Right cardiac atrium (tissue), 5 donors: ENCODE results near the gene VPS72. TPM values are rescaled to one million over a fixed set of nuclear protein-coding genes. Genes with fewer than 3 reads are reported as not detected.

Source experiments
- ATAC-seq, 2 donors: fragments of 200-7000 bp; cut with Tn5 transposase; one replicate each; pipeline versions ENCODE4 v1.8.0 to v1.9.1; 2020; ENCODE audit warnings: moderate library complexity in 2 of 2, mild to moderate bottlenecking in 1 of 2
- DNase-seq, 3 donors: peaks; one replicate each; pipeline ENCODE4 v3.0.0-alpha.2; 2020
- H3K27ac ChIP-seq: one replicate; pipeline ENCODE4 v1.5.1; 2013; ENCODE audit warnings: mild to moderate bottlenecking, low read length, control low read depth, moderate library complexity
- H3K27me3 ChIP-seq: one replicate; pipeline ENCODE4 v1.6.1; 2013; ENCODE audit not compliant: control insufficient read depth, insufficient read depth
- H3K4me1 ChIP-seq: one replicate; pipeline ENCODE4 v1.6.1; 2013; ENCODE audit warnings: low read length; ENCODE audit not compliant: control insufficient read depth, insufficient read depth
- H3K4me3 ChIP-seq: one replicate; pipeline ENCODE4 v1.5.1; 2013; ENCODE audit warnings: low read length, control low read depth
- H3K9me3 ChIP-seq: one replicate; pipeline ENCODE4 v1.6.1; 2013; ENCODE audit warnings: low read length; ENCODE audit not compliant: control insufficient read depth
- WGBS: extraction: QIAGEN DNeasy Blood & Tissue Kit; methylation state at CpG from one replicate; pipeline ENCODE4 v1.1.7; 2013; 5-methylcytosine and 5-hydroxymethylcytosine counted together
- intact Hi-C, 4 donors: fragments of 100-400 bp; cut with DNase I; formaldehyde crosslinking; loops; one replicate each; pipeline versions ENCODE4 v1.11.0 to v1.14.0; 2022 to 2023
- long read RNA-seq, 4 donors: library from polyadenylated mRNA; unstranded; transcript quantifications; one replicate each; pipeline ENCODE4 v2.0.0, GENCODE V29; 2020 to 2021
- polyA plus RNA-seq: library from polyadenylated mRNA; stranded (reverse); fragments of 200-250 nt; gene quantifications from one replicate; pipeline ENCODE4 v1.2.3, GENCODE V29; 2013
- total RNA-seq, 4 donors: library from RNA; stranded (reverse); fragmentation: NEBNext Ultra II Directional; extraction: Animal tissue kit (Norgen Biotek cat#: 25700); gene quantifications; one replicate each; pipeline ENCODE4 v1.2.1, GENCODE V29; 2021
- donor health status: healthy with polysubstance abuse.
- donor health status: DM: no; HTN: yes; CAD: no.
- donor health status: DM: no; HTN: no; CAD: no.
- donor health status: DM: no; HTN: yes; CAD: no; lungs with severe emphysema.
- donor health status: DM: yes; HTN: yes; CAD: no.

The VPS72 gene, protein sequence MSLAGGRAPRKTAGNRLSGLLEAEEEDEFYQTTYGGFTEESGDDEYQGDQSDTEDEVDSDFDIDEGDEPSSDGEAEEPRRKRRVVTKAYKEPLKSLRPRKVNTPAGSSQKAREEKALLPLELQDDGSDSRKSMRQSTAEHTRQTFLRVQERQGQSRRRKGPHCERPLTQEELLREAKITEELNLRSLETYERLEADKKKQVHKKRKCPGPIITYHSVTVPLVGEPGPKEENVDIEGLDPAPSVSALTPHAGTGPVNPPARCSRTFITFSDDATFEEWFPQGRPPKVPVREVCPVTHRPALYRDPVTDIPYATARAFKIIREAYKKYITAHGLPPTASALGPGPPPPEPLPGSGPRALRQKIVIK
- 10 to 100 TPM; 40.0 to 52.3 (median 41.7) TPM for total RNA-seq
- polyA plus RNA-seq, result 37.3 TPM
- long read RNA-seq, donor 1, transcript VPS72-202 (6 exons, 1,527 nt), result major isoform, 26 of 30 reads
- long read RNA-seq, donor 1, partial matches to known transcripts, result 2 of 30 reads
- long read RNA-seq, donor 1, other reads (novel, unspliced or antisense), result 1 of 30 reads
- long read RNA-seq, donor 2, transcript VPS72-202 (6 exons, 1,527 nt), result major isoform, 11 of 13 reads
- long read RNA-seq, donor 2, partial matches to known transcripts, result 0 of 13 reads
- long read RNA-seq, donor 2, other reads (novel, unspliced or antisense), result 1 of 13 reads
- long read RNA-seq, donor 3, transcript VPS72-202 (6 exons, 1,527 nt), result major isoform, 31 of 35 reads
- long read RNA-seq, donor 3, partial matches to known transcripts, result 1 of 35 reads
- long read RNA-seq, donor 3, other reads (novel, unspliced or antisense), result 2 of 35 reads
- long read RNA-seq, donor 4, transcript VPS72-202 (6 exons, 1,527 nt), result major isoform, 23 of 25 reads
- long read RNA-seq, donor 4, partial matches to known transcripts, result 1 of 25 reads
- long read RNA-seq, donor 4, other reads (novel, unspliced or antisense), result 1 of 25 reads

GRCh38 chr1:151189637-151190445 is at the start of gene VPS72:
TSS of gene VPS72 (minus strand) at chr1:151190197. CDS start at chr1:151190121, 76 bp downstream.
- peak within 1 kb of the TSS; percentile 44 for H3K27ac ChIP-seq
- intact Hi-C loops, result no loop called here
- no peaks in the 10 kb centered on the region for H3K27me3 ChIP-seq
- WGBS, result under 1% methylated on average over 42 of the region's 42 CpGs
- peak; percentile 97 for ATAC-seq
- peak; percentile 84 to 91 (median 91) for DNase-seq
- no peaks in the 10 kb centered on the region for H3K4me1 ChIP-seq
- no peaks in the 10 kb centered on the region for H3K9me3 ChIP-seq
- peak within 1 kb of the TSS; percentile 95 for H3K4me3 ChIP-seq

GRCh38 chr1:151238467-151238739 is 48.4 kb upstream of the VPS72 start:
- DNase-seq (no peak), ATAC-seq (no peak)
- Histone ChIP-seq H3K4me3 (no peak overlapping the region), H3K4me1 (no peaks in the 10 kb centered on the region), H3K27ac (no peak overlapping the region), H3K9me3 (no peaks in the 10 kb centered on the region), H3K27me3 (no peaks in the 10 kb centered on the region)
- 53% methylated on average over 1 of the region's 1 CpG for WGBS
- intact Hi-C loops, result no loop called here

GRCh38 chr1:151237678-151238466 is 47.9 kb upstream of the VPS72 start:
- H3K4me1 ChIP-seq, result no peaks in the 10 kb centered on the region
- intact Hi-C loops, result no loop called here
- 79% methylated on average over 4 of the region's 4 CpGs for WGBS
- H3K27ac ChIP-seq, result no peak overlapping the region
- no peak for DNase-seq
- ATAC-seq, result no peak
- H3K4me3 ChIP-seq, result no peak overlapping the region
- no peaks in the 10 kb centered on the region for H3K27me3 ChIP-seq
- H3K9me3 ChIP-seq, result no peaks in the 10 kb centered on the region

DNA sequence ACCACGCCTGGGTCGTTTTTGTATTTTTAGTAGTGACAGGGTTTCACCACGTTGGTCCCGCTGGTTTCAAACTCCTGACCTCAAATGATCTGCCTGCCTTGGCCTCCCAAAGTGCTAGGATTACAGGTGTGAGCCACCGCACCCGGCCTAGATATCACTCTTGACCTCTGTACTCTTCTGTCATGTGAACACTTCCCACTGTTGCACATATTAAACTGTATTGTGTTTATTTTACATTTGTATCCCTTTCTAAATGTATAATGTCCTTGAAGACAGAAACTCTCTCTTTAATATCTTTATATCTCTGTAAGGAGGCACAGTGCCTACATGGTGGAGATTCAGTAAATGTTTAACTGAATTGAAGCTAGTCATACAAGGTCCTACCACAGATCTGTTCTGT is 45.2 kb upstream of the VPS72 start:
- Histone ChIP-seq H3K27me3 (no peaks in the 10 kb centered on the region), H3K4me3 (no peak overlapping the region), H3K27ac (no peak overlapping the region), H3K4me1 (no peaks in the 10 kb centered on the region), H3K9me3 (no peaks in the 10 kb centered on the region)
- ATAC-seq (no peak), DNase-seq (no peak)
- 92% methylated on average over 6 of the region's 6 CpGs for WGBS
- intact Hi-C loops, result no loop called here

DNA sequence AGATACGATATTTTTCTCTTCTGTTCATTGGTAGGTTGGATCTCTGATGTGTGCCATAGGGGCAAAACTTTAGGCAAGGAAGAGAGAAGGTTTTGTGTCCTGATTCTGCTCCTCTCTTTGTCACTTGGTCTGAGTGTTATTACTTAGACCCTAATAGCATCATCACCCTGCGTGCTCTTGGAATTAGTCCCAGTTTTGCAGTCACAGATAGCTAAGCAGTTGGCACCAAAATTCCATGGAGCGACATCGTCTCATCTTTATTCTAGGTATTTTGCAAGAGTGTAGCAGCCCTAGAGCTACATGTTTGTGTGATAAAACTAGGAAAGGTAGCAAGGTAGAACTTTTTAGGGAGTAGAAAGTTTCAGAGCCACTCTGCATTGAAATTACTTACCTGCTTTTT is 32.1 kb upstream of the VPS72 start:
- DNase-seq (no peak), ATAC-seq (peak; percentile 41 to 50)
- no peaks in the 10 kb centered on the region for H3K9me3 ChIP-seq
- H3K4me3 ChIP-seq, result no peak overlapping the region
- intact Hi-C loops, result no loop called here
- 65% methylated on average over 4 of the region's 4 CpGs for WGBS
- H3K27ac ChIP-seq, result no peak overlapping the region
- no peaks in the 10 kb centered on the region for H3K4me1 ChIP-seq
- no peaks in the 10 kb centered on the region for H3K27me3 ChIP-seq

DNA sequence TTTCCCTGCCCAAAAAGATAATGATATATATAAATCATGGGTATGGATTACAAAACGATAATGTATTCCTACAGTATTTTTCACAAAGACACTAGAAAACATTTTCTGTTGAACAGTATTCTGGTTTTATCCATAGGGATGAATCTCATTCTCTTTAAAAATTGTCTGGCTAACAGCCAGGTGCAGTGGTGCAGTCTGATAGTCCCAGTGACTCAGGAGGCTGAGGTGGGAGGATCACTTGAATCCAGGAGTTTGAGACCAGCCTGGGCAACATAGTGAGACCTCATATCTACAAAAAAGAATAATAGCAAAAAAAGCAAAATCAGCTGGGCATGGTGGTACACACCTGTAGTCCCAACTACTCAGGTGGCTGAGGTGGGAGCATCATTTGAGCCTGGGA is 31.6 kb upstream of the VPS72 start:
- WGBS, result 85% methylated on average over 1 of the region's 1 CpG
- Histone ChIP-seq H3K27ac (no peak overlapping the region), H3K4me1 (no peaks in the 10 kb centered on the region), H3K4me3 (no peak overlapping the region), H3K27me3 (no peaks in the 10 kb centered on the region), H3K9me3 (no peaks in the 10 kb centered on the region)
- ATAC-seq (no peak), DNase-seq (no peak)
- intact Hi-C loops, result no loop called here

- Histone ChIP-seq H3K27ac (no peak overlapping the region), H3K4me1 (no peaks in the 10 kb centered on the region), H3K27me3 (no peaks in the 10 kb centered on the region), H3K9me3 (no peaks in the 10 kb centered on the region), H3K4me3 (no peak overlapping the region)
- WGBS, result 25% methylated on average over 2 of the region's 2 CpGs
- intact Hi-C loops, result no loop called here
- DNase-seq (no peak), ATAC-seq (no peak)
Measured at GRCh38 chr1:151213560-151213959, 23.6 kb upstream of the VPS72 start.

GRCh38 chr1:151211972-151212705 is 22.1 kb upstream of the VPS72 start:
- H3K4me3 ChIP-seq, result no peak overlapping the region
- ATAC-seq (no peak), DNase-seq (no peak)
- intact Hi-C loops, result no loop called here
- H3K9me3 ChIP-seq, result no peaks in the 10 kb centered on the region
- no peaks in the 10 kb centered on the region for H3K27me3 ChIP-seq
- 87% methylated on average over 15 of the region's 15 CpGs for WGBS
- H3K27ac ChIP-seq, result no peak overlapping the region
- no peaks in the 10 kb centered on the region for H3K4me1 ChIP-seq

DNA sequence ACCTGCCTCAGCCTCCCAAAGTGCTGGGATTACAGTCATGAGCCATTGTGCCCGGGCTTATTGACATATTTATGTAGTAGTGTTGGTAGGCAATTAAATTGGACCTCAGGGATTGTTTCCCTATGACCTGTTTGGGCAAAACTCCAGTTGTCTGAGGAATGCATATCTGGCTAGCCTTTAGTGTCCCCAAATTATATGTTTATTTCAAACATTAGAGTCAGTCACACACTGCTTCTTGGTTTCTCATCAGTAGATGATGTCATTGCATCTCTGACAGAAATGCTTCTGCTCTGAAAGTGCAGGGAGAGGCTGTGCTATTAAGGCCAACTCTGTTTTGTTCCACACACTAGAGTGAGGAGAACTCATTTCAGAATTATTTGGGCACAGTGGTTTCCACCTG is 20.8 kb upstream of the VPS72 start:
- DNase-seq, result no peak
- ATAC-seq, result no peak
- intact Hi-C loops, result no loop called here
- Histone ChIP-seq H3K27me3 (no peaks in the 10 kb centered on the region), H3K4me3 (no peak overlapping the region), H3K27ac (no peak overlapping the region), H3K9me3 (no peaks in the 10 kb centered on the region), H3K4me1 (no peaks in the 10 kb centered on the region)
- WGBS, result 91% methylated on average over 1 of the region's 1 CpG
